Glutamatergic neuron (in vitro differentiated cells): ENCODE measurements around the gene CZIB. TPM values are rescaled to one million over a fixed set of nuclear protein-coding genes. Genes with fewer than 3 reads are reported as not detected.

ENCODE experiments used
- DNase-seq: peaks from one replicate; pipeline ENCODE4 v3.0.0; 2022
- H3K27ac Mint-ChIP-seq: one replicate; pipeline ENCODE4 v1.8.0; 2020; ENCODE audit warnings: mild to moderate bottlenecking, mixed read lengths, inconsistent platforms; ENCODE audit not compliant: unreplicated experiment
- H3K27me3 Mint-ChIP-seq: one replicate; pipeline ENCODE4 v1.8.0; 2020; ENCODE audit warnings: mild to moderate bottlenecking, moderate library complexity, mixed read lengths, inconsistent platforms; ENCODE audit not compliant: unreplicated experiment
- H3K36me3 Mint-ChIP-seq: one replicate; pipeline ENCODE4 v1.8.0; 2020; ENCODE audit warnings: mild to moderate bottlenecking, mixed read lengths, inconsistent platforms; ENCODE audit not compliant: unreplicated experiment
- H3K4me1 Mint-ChIP-seq: one replicate; pipeline ENCODE4 v1.8.0; 2020; ENCODE audit warnings: mild to moderate bottlenecking, low read depth, mixed read lengths, inconsistent platforms; ENCODE audit not compliant: unreplicated experiment
- H3K4me3 Mint-ChIP-seq: one replicate; pipeline ENCODE4 v1.8.0; 2020; ENCODE audit warnings: mild to moderate bottlenecking, mixed read lengths, inconsistent platforms; ENCODE audit not compliant: unreplicated experiment
- H3K9me3 Mint-ChIP-seq: one replicate; pipeline ENCODE4 v1.8.0; 2020; ENCODE audit warnings: mild to moderate bottlenecking, moderate library complexity, mixed read lengths, inconsistent platforms; ENCODE audit not compliant: unreplicated experiment
- CTCF ChIP-seq: fragments of 200-600 bp; sonication (generic); IDR thresholded peaks from one replicate; pipeline ENCODE4 v1.5.0; 2021; ENCODE audit not compliant: partially characterized antibody, unreplicated experiment
- total RNA-seq: library from RNA; stranded (reverse); fragmentation: NEBNext Ultra II Directional; extraction: Animal tissue kit (Norgen Biotek cat#: 25700); gene quantifications from one replicate; pipeline ENCODE4 v1.2.1, GENCODE V29; 2021; ENCODE audit not compliant: unreplicated experiment

Gene CZIB
- total RNA-seq, 1 donor from 2014 or later, result 48.5 TPM

GRCh38 chr1:53196485-53197290 is 23.7 kb downstream of the CZIB start, which contains the start of gene CPT2:
Gene CPT2 (plus strand): TSS chr1:53196824. CDS start chr1:53196944, 120 bp downstream.
- Mint-ChIP-seq H3K9me3 (peaks cover 8% of the 10 kb centered on the region), H3K4me1 (peaks cover 13% of the 10 kb centered on the region), H3K27ac (peak within 1 kb of the TSS; percentile 72), H3K36me3 (no peaks in the 10 kb centered on the region), H3K27me3 (peaks cover 6% of the 10 kb centered on the region), H3K4me3 (peak within 1 kb of the TSS; percentile 99)
- TF ChIP-seq CTCF, result no peak
- DNase-seq, result peak; percentile 90

- Mint-ChIP-seq H3K9me3 (peaks cover 8% of the 10 kb centered on the region), H3K27ac (peak overlapping the region; percentile 48), H3K4me1 (peaks cover 13% of the 10 kb centered on the region), H3K4me3 (peak overlapping the region; percentile 87), H3K36me3 (no peaks in the 10 kb centered on the region), H3K27me3 (peaks cover 6% of the 10 kb centered on the region)
- no peak for TF ChIP-seq CTCF
- no peak for DNase-seq
Measured at GRCh38 chr1:53196017-53196484, 24.4 kb downstream of the CZIB start.

- Mint-ChIP-seq H3K4me3 (no peak overlapping the region), H3K36me3 (no peaks in the 10 kb centered on the region), H3K27me3 (peaks cover 6% of the 10 kb centered on the region), H3K4me1 (peaks cover 19% of the 10 kb centered on the region), H3K27ac (no peak overlapping the region), H3K9me3 (peaks cover 8% of the 10 kb centered on the region)
- no peak for TF ChIP-seq CTCF
- DNase-seq, result no peak
Measured at GRCh38 chr1:53195246-53196016, 25.0 kb downstream of the CZIB start.

- H3K9me3 Mint-ChIP-seq, result peaks cover 2% of the 10 kb centered on the region
- H3K27ac Mint-ChIP-seq, result no peak overlapping the region
- no peaks in the 10 kb centered on the region for H3K36me3 Mint-ChIP-seq
- H3K4me3 Mint-ChIP-seq, result no peak overlapping the region
- no peak for TF ChIP-seq CTCF
- no peaks in the 10 kb centered on the region for H3K27me3 Mint-ChIP-seq
- peaks cover 7% of the 10 kb centered on the region for H3K4me1 Mint-ChIP-seq
- DNase-seq, result no peak
Measured at GRCh38 chr1:53190210-53190611, 30.2 kb downstream of the CZIB start.
